Activated T-helper 1 cell treated with anti-CD3 and anti-CD28 coated beads, Interleukin-12 subunit alpha, Interleukin-12 subunit beta, Interleukin-2, Interleukin-4 antibody, amounts not matched to agents 30 ng/mL and 10 ng/mL and 1 ng/mL, durations not matched to agents 14 hours and 24 hours and 36 hours (primary cell): ENCODE results near the gene HOXC10. TPM values are rescaled to one million over a fixed set of nuclear protein-coding genes. Genes with fewer than 3 reads are reported as not detected.

Source experiments
- DNase-seq: peaks from one replicate; pipeline ENCODE4 v3.0.0; 2021; ENCODE audit warnings: low spot score
- H3K27ac Mint-ChIP-seq: one replicate; pipeline ENCODE4 v1.8.0; 2021; ENCODE audit warnings: mild to moderate bottlenecking, mixed read lengths
- H3K27me3 Mint-ChIP-seq: one replicate; pipeline ENCODE4 v1.8.0; 2022; ENCODE audit warnings: mild to moderate bottlenecking, moderate library complexity, mixed read lengths; ENCODE audit not compliant: insufficient read depth
- H3K36me3 Mint-ChIP-seq: one replicate; pipeline ENCODE4 v1.8.0; 2021; ENCODE audit warnings: low read depth, mixed read lengths
- H3K4me1 Mint-ChIP-seq: one replicate; pipeline ENCODE4 v1.8.0; 2021; ENCODE audit warnings: low read depth, mixed read lengths
- H3K4me3 Mint-ChIP-seq: one replicate; pipeline ENCODE4 v1.8.0; 2021; ENCODE audit warnings: mild to moderate bottlenecking, moderate library complexity, mixed read lengths
- H3K9me3 Mint-ChIP-seq: one replicate; pipeline ENCODE4 v1.8.0; 2021; ENCODE audit warnings: mixed read lengths
- intact Hi-C: fragments of 100-400 bp; cut with micrococcal nuclease; formaldehyde crosslinking; loops from one replicate; pipeline ENCODE4 v1.15.1; 2024
- total RNA-seq: library from RNA; stranded (reverse); gene quantifications from 2 replicates; pipeline ENCODE4 v1.2.3, GENCODE V29; 2022

Gene HOXC10
- total RNA-seq, 1 donor from 2014 or later = not detected

DNA sequence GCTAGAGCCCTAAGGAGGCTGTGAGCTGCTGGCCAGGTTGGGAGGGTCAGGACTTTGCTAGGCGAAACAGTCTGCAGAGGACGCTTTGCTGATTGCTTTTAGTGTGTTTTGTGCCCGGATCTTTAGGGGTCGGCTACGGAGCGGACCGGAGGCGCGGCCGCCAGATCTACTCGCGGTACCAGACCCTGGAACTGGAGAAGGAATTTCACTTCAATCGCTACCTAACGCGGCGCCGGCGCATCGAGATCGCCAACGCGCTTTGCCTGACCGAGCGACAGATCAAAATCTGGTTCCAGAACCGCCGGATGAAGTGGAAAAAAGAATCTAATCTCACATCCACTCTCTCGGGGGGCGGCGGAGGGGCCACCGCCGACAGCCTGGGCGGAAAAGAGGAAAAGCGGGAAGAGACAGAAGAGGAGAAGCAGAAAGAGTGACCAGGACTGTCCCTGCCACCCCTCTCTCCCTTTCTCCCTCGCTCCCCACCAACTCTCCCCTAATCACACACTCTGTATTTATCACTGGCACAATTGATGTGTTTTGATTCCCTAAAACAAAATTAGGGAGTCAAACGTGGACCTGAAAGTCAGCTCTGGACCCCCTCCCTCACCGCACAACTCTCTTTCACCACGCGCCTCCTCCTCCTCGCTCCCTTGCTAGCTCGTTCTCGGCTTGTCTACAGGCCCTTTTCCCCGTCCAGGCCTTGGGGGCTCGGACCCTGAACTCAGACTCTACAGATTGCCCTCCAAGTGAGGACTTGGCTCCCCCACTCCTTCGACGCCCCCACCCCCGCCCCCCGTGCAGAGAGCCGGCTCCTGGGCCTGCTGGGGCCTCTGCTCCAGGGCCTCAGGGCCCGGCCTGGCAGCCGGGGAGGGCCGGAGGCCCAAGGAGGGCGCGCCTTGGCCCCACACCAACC lies 44.8 kb downstream of the HOXC10 start:
- no peaks in the 10 kb centered on the region for H3K9me3 Mint-ChIP-seq
- no peaks in the 10 kb centered on the region for H3K36me3 Mint-ChIP-seq
- H3K27ac Mint-ChIP-seq = no peak overlapping the region
- H3K27me3 Mint-ChIP-seq = peaks cover 83% of the 10 kb centered on the region
- intact Hi-C loops = loop anchor here (5.0 kb wide), 1 partner anchor 32 kb away; no protein-coding TSS in a partner anchor
- H3K4me3 Mint-ChIP-seq = peak overlapping the region; percentile 11
- peaks cover 24% of the 10 kb centered on the region for H3K4me1 Mint-ChIP-seq
- DNase-seq = no peak

GRCh38 chr12:54030442-54030801 lies 45.5 kb downstream of the HOXC10 start:
- no peak overlapping the region for H3K4me3 Mint-ChIP-seq
- peaks cover 24% of the 10 kb centered on the region for H3K4me1 Mint-ChIP-seq
- intact Hi-C loops = loop anchor here (5.0 kb wide), 1 partner anchor 33 kb away; no protein-coding TSS in a partner anchor
- peaks cover 84% of the 10 kb centered on the region for H3K27me3 Mint-ChIP-seq
- H3K9me3 Mint-ChIP-seq = no peaks in the 10 kb centered on the region
- H3K27ac Mint-ChIP-seq = peak overlapping the region; percentile 40
- no peaks in the 10 kb centered on the region for H3K36me3 Mint-ChIP-seq
- DNase-seq = no peak

DNA sequence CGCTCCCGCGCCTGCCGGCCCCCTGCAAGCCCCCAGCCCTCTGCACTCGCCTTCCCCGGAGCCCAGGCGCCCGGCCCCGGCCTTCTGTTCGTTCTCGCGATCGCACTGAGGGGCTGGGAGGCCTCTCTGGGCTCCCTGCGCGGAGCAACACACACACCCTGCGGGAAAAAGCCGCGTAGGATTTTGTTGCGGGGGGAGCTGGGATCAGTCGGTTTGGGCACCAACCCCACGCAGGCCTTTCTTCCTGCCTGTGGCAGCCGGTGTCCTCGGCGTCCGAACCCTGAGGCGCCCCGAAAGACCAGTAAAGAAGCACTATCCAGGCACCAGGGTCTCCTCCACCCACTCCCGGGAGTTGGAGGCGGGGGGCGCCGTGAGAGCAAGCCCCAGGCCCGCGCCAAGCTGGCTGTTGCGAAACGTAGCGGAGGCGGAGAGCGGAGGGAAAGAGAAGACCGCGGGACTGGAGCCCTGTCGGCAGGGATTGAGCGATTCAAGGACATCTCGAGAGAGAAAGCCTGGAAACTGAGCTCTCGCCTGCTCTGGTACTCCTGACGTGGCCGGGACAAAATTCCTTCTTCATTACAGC lies 46.0 kb downstream of the HOXC10 start:
- DNase-seq = no peak
- Mint-ChIP-seq H3K9me3 (no peaks in the 10 kb centered on the region), H3K27me3 (peaks cover 82% of the 10 kb centered on the region), H3K4me3 (no peak overlapping the region), H3K27ac (no peak overlapping the region), H3K36me3 (no peaks in the 10 kb centered on the region), H3K4me1 (peaks cover 24% of the 10 kb centered on the region)
- intact Hi-C loops = loop anchor here (5.0 kb wide), 1 partner anchor 34 kb away; no protein-coding TSS in a partner anchor

DNA sequence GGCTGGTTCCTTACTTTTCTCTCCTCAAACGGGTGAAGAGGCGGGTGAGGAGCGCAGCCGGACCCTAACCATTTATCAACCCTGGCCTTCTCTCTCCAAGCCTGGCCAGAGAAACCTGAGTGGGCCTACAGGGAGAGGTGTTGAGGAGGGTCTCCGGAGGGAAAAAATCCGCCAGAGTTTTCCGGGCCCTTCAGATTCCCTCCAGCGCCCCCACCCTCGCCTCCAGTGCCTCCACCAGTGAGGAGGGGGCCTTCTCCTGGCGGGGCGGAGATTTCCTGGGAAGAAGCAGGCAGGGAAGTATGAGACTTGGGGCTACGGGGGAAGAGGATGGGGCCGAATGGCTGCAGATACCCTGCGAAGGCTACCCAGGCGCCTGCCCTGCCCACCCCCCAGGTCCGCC lies 46.5 kb downstream of the HOXC10 start:
- intact Hi-C loops = loop anchor here (5.0 kb wide), 1 partner anchor 34 kb away; no protein-coding TSS in a partner anchor
- Mint-ChIP-seq H3K4me3 (no peak overlapping the region), H3K27me3 (peaks cover 83% of the 10 kb centered on the region), H3K4me1 (peaks cover 24% of the 10 kb centered on the region), H3K27ac (no peak overlapping the region), H3K9me3 (no peaks in the 10 kb centered on the region), H3K36me3 (no peaks in the 10 kb centered on the region)
- DNase-seq = no peak

DNA sequence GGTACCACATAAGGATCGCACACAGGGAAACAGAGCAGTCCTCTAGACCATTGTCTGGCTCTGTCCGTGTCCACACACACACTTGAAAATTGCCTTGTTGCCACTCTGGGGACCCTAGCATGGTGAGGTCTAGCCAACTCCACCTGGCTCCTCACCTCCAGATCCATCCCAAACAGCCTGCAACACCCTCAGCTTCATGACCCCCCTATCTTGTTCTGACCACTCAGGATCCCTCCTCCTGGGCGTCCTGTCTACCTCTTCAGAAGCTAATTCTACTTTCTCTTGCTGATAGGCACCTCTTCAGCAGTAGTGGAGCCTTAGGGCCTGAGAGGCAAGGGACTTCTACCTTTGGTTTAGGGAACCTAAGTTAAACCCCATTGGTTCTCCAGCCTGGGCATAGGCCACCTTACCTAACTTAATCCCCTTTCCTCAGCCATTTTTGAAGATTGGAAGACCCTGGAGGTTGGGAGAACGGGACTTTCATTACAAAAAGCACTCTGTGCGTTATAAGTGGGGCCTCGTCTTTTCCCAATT lies 47.2 kb downstream of the HOXC10 start:
- Mint-ChIP-seq H3K27me3 (peaks cover 79% of the 10 kb centered on the region), H3K27ac (peak overlapping the region; percentile 10), H3K9me3 (no peaks in the 10 kb centered on the region), H3K4me1 (peaks cover 20% of the 10 kb centered on the region), H3K36me3 (no peaks in the 10 kb centered on the region), H3K4me3 (no peak overlapping the region)
- intact Hi-C loops = loop anchor here (1.0 to 5.0 kb wide), 6 partner anchors 13 to 169 kb away; no protein-coding TSS in a partner anchor
- DNase-seq = no peak

DNA sequence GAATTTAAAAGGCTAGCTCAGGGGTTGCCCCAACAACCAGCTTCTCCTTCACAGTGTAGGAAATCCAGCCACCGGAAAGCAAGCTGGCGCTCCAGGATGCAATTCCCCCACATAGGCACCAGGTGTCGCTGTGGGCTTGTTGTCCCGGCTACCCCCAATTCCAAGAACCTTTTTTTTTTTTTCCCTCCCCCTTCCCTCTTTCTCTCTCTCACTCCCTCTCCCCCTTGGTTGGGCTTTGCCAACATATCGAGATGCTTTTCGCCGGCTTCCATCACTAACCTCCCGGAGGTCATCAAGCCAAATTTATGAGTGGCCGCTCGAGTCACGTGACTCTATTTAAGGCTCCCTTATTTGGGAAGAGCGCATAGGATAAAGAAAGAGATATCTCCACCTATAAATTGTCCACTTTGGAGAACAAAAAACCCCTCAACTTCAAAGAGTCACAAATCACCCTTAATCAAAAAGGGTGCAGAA lies 47.7 kb downstream of the HOXC10 start, which contains the start of gene HOXC5:
Gene HOXC5 (plus strand): TSS at position 424 of the 474 bp plus-strand sequence. CDS start 73 bp downstream, outside the sequence.
- Mint-ChIP-seq H3K27ac (peak within 1 kb of the TSS; percentile 52), H3K36me3 (no peaks in the 10 kb centered on the region), H3K9me3 (no peaks in the 10 kb centered on the region), H3K4me1 (peaks cover 20% of the 10 kb centered on the region), H3K4me3 (peak within 1 kb of the TSS; percentile 49), H3K27me3 (peaks cover 79% of the 10 kb centered on the region)
- intact Hi-C loops = loop anchor here (1.0 to 5.0 kb wide), 6 partner anchors 14 to 169 kb away; no protein-coding TSS in a partner anchor
- DNase-seq = peak; percentile 48

GRCh38 chr12:54033106-54033979 lies 48.4 kb downstream of the HOXC10 start:
- peaks cover 76% of the 10 kb centered on the region for H3K27me3 Mint-ChIP-seq
- H3K27ac Mint-ChIP-seq = peak overlapping the region; percentile 52
- no peaks in the 10 kb centered on the region for H3K9me3 Mint-ChIP-seq
- intact Hi-C loops = loop anchor here (2.0 to 5.0 kb wide), 3 partner anchors 15 to 36 kb away; no protein-coding TSS in a partner anchor
- DNase-seq = no peak
- peak overlapping the region; percentile 49 for H3K4me3 Mint-ChIP-seq
- H3K36me3 Mint-ChIP-seq = no peaks in the 10 kb centered on the region
- H3K4me1 Mint-ChIP-seq = peaks cover 19% of the 10 kb centered on the region

DNA sequence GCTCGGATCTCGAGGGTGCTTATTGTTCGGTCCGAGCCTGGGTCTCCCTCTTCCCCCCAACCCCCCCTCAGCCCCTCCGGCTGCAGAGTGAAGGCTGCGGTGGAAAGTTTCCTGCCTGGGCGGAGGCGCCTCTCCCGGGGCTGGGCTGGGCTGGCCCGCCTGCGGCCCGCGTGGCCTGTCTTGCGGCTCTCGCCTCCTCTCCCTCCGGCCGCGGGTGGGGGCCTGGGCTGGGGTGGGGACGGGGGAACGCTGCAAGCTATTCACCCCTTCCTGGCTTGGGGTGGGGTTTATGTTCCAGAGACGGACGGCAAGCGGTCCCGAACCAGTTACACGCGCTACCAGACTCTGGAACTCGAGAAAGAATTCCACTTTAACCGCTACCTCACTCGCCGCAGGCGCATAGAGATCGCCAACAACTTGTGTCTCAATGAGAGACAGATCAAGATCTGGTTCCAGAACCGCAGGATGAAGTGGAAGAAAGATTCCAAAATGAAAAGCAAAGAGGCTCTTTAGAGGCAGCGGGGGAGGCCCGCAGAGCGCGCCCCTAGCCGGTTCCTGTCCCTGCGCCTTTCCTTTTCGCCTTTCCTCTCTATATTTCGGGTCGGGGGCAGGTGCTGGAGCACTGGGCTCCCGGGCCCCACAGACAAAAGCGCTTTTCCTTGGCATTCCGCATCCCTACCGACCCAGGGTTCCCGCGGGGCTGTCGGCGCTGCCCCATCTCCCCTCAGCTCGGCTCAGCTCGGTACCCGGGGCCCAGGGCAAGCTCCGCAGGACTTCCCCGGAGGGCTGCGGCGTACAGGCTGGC lies 49.2 kb downstream of the HOXC10 start:
- intact Hi-C loops = loop anchor here (2.0 to 5.0 kb wide), 3 partner anchors 15 to 37 kb away; no protein-coding TSS in a partner anchor
- H3K27me3 Mint-ChIP-seq = peaks cover 78% of the 10 kb centered on the region
- H3K4me1 Mint-ChIP-seq = peaks cover 15% of the 10 kb centered on the region
- peak overlapping the region; percentile 26 for H3K4me3 Mint-ChIP-seq
- DNase-seq = no peak
- H3K27ac Mint-ChIP-seq = peak overlapping the region; percentile 52
- no peaks in the 10 kb centered on the region for H3K36me3 Mint-ChIP-seq
- no peaks in the 10 kb centered on the region for H3K9me3 Mint-ChIP-seq

GRCh38 chr12:54034785-54035310 lies 49.9 kb downstream of the HOXC10 start:
- Mint-ChIP-seq H3K4me1 (peaks cover 15% of the 10 kb centered on the region), H3K27me3 (peaks cover 79% of the 10 kb centered on the region), H3K36me3 (no peaks in the 10 kb centered on the region), H3K27ac (no peak overlapping the region), H3K9me3 (no peaks in the 10 kb centered on the region), H3K4me3 (no peak overlapping the region)
- intact Hi-C loops = loop anchor here (5.0 kb wide), 1 partner anchor 38 kb away; no protein-coding TSS in a partner anchor
- no peak for DNase-seq

DNA sequence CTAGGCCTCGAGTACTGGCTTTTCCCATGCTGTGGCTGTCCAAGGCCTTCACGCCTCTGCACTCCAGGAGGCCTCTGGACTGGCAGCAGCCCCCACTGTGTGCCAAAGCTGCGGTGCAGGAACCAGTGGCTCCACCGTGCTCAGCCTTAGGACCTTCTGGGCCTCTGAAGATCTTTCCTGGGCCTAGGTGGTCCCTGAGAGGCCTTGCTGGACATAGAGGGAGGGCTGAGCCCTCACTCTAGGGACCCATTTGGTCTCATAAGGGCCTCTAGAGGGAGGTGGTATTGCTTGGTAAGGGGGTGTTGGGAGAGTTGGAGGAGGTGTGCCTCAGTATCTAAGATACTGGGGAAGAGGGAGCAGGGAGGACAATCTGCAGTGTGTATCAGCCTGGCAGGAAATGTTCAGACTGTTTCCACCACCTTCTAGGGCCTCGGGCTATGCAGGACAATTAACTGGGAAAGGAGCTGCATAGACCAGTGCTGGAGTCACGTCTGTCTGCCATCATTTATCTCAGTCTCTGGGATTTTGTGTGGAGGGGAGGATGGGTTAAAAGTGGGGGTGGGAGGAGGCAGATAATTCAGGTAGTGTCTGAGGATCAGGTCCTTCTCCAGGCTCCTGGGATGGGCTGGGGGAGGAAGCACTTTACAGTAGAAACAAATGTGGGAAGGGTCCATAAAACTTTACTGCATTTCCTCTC lies 50.8 kb downstream of the HOXC10 start:
- Mint-ChIP-seq H3K27ac (no peak overlapping the region), H3K27me3 (peaks cover 82% of the 10 kb centered on the region), H3K36me3 (no peaks in the 10 kb centered on the region), H3K9me3 (no peaks in the 10 kb centered on the region), H3K4me1 (peaks cover 15% of the 10 kb centered on the region), H3K4me3 (no peak overlapping the region)
- DNase-seq = no peak
- intact Hi-C loops = no loop called here
